Spleen (tissue), 11 donors: ENCODE measurements around the gene ABCA4. TPM values are rescaled to one million over a fixed set of nuclear protein-coding genes. Genes with fewer than 3 reads are reported as not detected.

Experiments used
- DNase-seq: peaks from one replicate; pipeline ENCODE4 v3.0.0-alpha.2; 2020
- H3K27ac ChIP-seq, 8 donors: fragments of 200-600 bp; sonication (generic) in 7 of 8; 1 replicate in 4 of 8; 2 replicates in 4 of 8; pipeline versions ENCODE4 v1.5.0 to v1.8.0; 2016 to 2021; ENCODE audit warnings: inconsistent platforms in 4 of 8, mild to moderate bottlenecking in 4 of 8, moderate library complexity in 1 of 8
- H3K27me3 ChIP-seq, 7 donors: fragments of 200-600 bp; sonication (generic) in 6 of 7; replicated peaks in 1 of 7; 1 replicate in 4 of 7; 2 replicates in 3 of 7; pipeline versions ENCODE4 v1.5.0 to v1.8.0; 2016 to 2021; ENCODE audit warnings: inconsistent platforms in 3 of 7, mild to moderate bottlenecking in 1 of 7
- H3K36me3 ChIP-seq, 6 donors: fragments of 200-600 bp; sonication (generic) in 5 of 6; 1 replicate in 4 of 6; 2 replicates in 2 of 6; pipeline versions ENCODE4 v1.5.0 to v1.8.0; 2016 to 2021; ENCODE audit warnings: inconsistent platforms in 2 of 6
- H3K4me1 ChIP-seq, 6 donors: fragments of 200-600 bp; sonication (generic) in 5 of 6; 1 replicate in 3 of 6; 2 replicates in 3 of 6; pipeline versions ENCODE4 v1.5.0 to v1.8.0; 2016 to 2021; ENCODE audit warnings: inconsistent platforms in 3 of 6
- H3K4me3 ChIP-seq, 8 donors: fragments of 200-600 bp; sonication (generic) in 7 of 8; 1 replicate in 4 of 8; 2 replicates in 4 of 8; pipeline versions ENCODE4 v1.5.0 to v1.8.0; 2016 to 2021; ENCODE audit warnings: inconsistent platforms in 4 of 8, mild to moderate bottlenecking in 4 of 8, moderate library complexity in 2 of 8
- H3K9me3 ChIP-seq, 8 donors: fragments of 200-600 bp; sonication (generic) in 7 of 8; 1 replicate in 4 of 8; 2 replicates in 4 of 8; pipeline versions ENCODE4 v1.5.0 to v1.8.0; 2016 to 2021; ENCODE audit warnings: inconsistent platforms in 4 of 8
- POLR2A ChIP-seq, 3 donors: fragments of 450-650 bp; IDR thresholded peaks; one replicate each; pipeline ENCODE4 v1.5.1; 2017; ENCODE audit warnings: antibody characterized with exemption in 3 of 3, mild to moderate bottlenecking in 1 of 3
- POLR2AphosphoS5 ChIP-seq, 3 donors: sonication (generic); formaldehyde crosslinking; IDR thresholded peaks; one replicate each; pipeline ENCODE4 v1.5.1; 2017; ENCODE audit warnings: antibody characterized with exemption in 3 of 3
- WGBS, 5 donors: extraction: QIAGEN DNeasy Blood & Tissue Kit in 3 of 5; methylation state at CpG; one replicate each; pipeline versions ENCODE4 v1.1.5 to v1.1.7; 2013 to 2018; 5-methylcytosine and 5-hydroxymethylcytosine counted together
- intact Hi-C: fragments of 100-400 bp; cut with DNase I; formaldehyde crosslinking; loops from one replicate; pipeline ENCODE4 v1.15.0; 2023; ENCODE audit warnings: low total_unique reads
- polyA plus RNA-seq, 3 donors: library from polyadenylated mRNA; stranded (reverse); fragments of 200-250 nt; gene quantifications; one replicate each; pipeline ENCODE4 v1.2.1, GENCODE V29; 2013
- total RNA-seq, 7 donors: library from RNA; depleted of rRNA in 3 of 7; stranded (reverse); fragments of >200 nt in 3 of 7; fragmentation: NEBNext Ultra II Directional in 4 of 7; extraction: Animal tissue kit (Norgen Biotek cat#: 25700) in 4 of 7; gene quantifications; one replicate each; pipeline versions ENCODE4 v1.1.0 to v1.2.1, GENCODE V29; 2016 to 2021
- TF ChIP-seq, protein P1 (sequence below), 11 experiments: fragments of 200-600 bp in 7 of 11; fragments of 450-650 bp in 4 of 11; sonication (generic) in 4 of 11; IDR thresholded peaks in 8 of 11; conservative IDR thresholded peaks in 3 of 11; 1 replicate in 7 of 11; 2 replicates in 4 of 11; pipeline versions ENCODE4 v1.4.0 to v1.8.0; 2016 to 2021; ENCODE audit warnings: antibody characterized with exemption in 11 of 11, inconsistent platforms in 4 of 11, mild to moderate bottlenecking in 1 of 11
- donor health status: healthy with polysubstance abuse.
- donor health status: DM: no; HTN: no; CAD: no; lungs with moderate emphysema.
- donor health status: DM: no; HTN: no; CAD: no.
- donor health status: Bipolar disorder and iron deficiency.
- donor health status: healthy.
- donor health status: DM: no; HTN: no; CAD: no.
- donor health status: DM: yes; HTN: yes; CAD: no.

The ABCA4 gene
- total and polyA plus RNA-seq, 10 donors, result 0.04 to 0.64 (median 0.24) TPM

DNA sequence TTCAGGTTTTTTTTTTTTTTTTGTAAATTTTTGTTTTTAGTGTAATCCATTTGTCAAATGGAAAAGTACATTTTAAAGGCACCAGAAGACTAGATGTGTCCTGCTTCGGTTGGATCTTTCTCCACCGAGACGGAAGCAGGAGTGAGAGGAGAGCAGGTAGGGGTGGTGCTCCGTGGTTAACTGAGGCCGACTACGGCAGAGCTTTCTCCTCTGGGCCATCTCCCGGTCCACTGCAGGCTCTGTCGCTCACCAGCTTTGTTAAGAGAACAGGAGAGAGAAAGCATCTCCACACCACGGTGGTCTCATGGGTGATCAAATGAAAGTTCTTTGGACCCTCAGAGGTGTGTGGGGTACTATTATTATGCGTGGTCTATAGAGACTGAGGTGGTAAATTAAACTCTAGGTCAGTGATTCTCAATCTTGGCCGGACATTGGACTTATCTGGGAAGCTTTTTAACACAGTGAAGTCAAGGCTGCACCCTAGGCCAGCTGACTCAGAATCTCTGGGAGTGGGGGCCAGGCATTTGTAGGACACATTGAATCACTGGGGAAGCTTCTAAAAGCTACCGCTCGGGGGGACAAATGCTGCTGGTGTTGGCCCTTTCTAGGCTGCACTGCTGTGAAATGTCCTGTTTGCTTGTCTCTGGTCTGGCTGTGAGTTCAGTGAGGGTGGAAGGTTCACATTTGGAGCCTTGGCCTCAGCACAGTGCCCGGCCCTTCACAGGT, 25.0 kb downstream of the ABCA4 start:
- peaks cover 18 to 51% (median 33%) of the 10 kb centered on the region in 6 donors for H3K4me1 ChIP-seq
- H3K4me3 ChIP-seq, result no peak overlapping the region
- H3K27ac ChIP-seq, result peak overlapping the region in 7 of 8 donors; percentile 29 to 78 (median 74)
- no peaks in the 10 kb centered on the region for H3K36me3 ChIP-seq
- intact Hi-C loops, result no loop called here
- peaks cover 0 to 10% (median 0%) of the 10 kb centered on the region in 7 donors for H3K27me3 ChIP-seq
- no peak for TF ChIP-seq POLR2A (IDR thresholded peaks at IDR 0.05)
- TF ChIP-seq, protein P1, sequence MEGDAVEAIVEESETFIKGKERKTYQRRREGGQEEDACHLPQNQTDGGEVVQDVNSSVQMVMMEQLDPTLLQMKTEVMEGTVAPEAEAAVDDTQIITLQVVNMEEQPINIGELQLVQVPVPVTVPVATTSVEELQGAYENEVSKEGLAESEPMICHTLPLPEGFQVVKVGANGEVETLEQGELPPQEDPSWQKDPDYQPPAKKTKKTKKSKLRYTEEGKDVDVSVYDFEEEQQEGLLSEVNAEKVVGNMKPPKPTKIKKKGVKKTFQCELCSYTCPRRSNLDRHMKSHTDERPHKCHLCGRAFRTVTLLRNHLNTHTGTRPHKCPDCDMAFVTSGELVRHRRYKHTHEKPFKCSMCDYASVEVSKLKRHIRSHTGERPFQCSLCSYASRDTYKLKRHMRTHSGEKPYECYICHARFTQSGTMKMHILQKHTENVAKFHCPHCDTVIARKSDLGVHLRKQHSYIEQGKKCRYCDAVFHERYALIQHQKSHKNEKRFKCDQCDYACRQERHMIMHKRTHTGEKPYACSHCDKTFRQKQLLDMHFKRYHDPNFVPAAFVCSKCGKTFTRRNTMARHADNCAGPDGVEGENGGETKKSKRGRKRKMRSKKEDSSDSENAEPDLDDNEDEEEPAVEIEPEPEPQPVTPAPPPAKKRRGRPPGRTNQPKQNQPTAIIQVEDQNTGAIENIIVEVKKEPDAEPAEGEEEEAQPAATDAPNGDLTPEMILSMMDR (IDR thresholded peaks at IDR 0.05 in 8 of 11, conservative IDR thresholded peaks at IDR 0.05 in 3 of 11), result no peak
- no peak for TF ChIP-seq POLR2AphosphoS5 (IDR thresholded peaks at IDR 0.05)
- DNase-seq, result no peak
- 80 to 90% (median 90%) methylated on average over 14 of the region's 14 CpGs for WGBS, 5 donors
- H3K9me3 ChIP-seq, result no peaks in the 10 kb centered on the region

DNA sequence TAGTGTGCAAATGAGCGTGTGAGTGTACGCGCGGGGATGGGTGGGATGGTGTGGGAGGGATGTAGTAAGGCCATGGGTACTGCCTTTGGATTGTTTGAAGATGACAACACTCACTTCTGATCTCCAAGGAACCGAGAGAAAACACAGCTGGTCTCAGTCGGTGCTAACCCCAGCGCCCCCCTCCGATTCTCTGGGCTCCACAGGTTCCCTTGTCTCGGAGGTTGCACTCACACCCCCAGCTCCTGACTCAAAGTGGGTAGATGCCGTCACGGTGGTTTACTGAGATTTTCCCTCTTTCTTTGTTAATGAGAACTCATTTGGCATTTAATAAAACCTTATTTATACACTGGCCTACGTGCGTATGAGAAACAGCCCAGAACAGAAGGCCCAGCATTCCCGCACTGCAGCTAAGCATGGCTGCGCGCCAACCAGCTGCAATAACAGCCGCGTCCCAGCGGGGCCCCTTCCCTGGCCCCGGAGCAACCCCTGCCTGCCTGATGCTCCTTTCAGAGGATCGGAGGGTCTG, 25.8 kb downstream of the ABCA4 start:
- TF ChIP-seq, protein P1 (IDR thresholded peaks at IDR 0.05 in 8 of 11, conservative IDR thresholded peaks at IDR 0.05 in 3 of 11), result no peak
- no peak for TF ChIP-seq POLR2A (IDR thresholded peaks at IDR 0.05)
- TF ChIP-seq POLR2AphosphoS5 (IDR thresholded peaks at IDR 0.05), result no peak
- Histone ChIP-seq H3K9me3 (no peaks in the 10 kb centered on the region), H3K4me1 (peaks cover 18 to 53% (median 33%) of the 10 kb centered on the region in 6 donors), H3K27me3 (peaks cover 0 to 12% (median 0%) of the 10 kb centered on the region in 7 donors), H3K27ac (peak overlapping the region in 7 of 8 donors; percentile 29 to 78 (median 74)), H3K4me3 (no peak overlapping the region), H3K36me3 (no peaks in the 10 kb centered on the region)
- 70 to 85% (median 81%) methylated on average over 18 to 21 of the region's 21 CpGs for WGBS, 5 donors
- no peak for DNase-seq
- intact Hi-C loops, result no loop called here

DNA sequence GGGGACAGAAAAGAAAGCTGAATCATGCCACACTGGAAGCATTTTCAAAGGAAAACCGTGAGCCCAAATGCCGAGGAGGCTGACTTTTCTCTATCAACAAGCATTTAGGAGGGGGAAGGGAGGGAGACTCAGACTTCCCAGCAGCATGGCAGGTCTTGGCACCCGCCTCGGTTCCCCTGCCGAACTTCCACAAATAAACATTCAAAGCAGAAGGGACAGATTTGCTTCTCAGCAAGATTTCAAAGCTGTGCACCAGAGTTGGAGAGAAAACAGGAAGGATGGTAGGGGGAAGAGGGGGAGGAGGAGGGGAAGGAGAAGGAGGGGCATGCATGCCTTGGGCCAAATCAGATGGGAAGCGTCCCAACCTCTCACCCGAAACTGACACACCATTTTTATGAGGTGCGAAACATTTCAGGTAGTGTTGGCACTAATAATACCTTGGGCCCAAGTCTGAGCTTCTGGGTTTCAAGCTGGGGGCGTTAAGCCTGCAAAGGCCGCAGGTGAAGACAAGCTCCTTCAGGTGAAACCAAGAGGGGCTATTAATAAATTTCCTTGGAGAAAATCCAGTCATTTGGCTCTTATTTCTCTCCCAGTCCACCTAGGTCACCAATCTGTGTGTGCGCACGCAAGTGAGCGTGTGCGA, 26.4 kb downstream of the ABCA4 start:
- DNase-seq, result no peak
- H3K27ac ChIP-seq, result peak overlapping the region in 7 of 8 donors; percentile 58 to 78 (median 76)
- H3K36me3 ChIP-seq, result no peaks in the 10 kb centered on the region
- no peak overlapping the region for H3K4me3 ChIP-seq
- peaks cover 18 to 53% (median 33%) of the 10 kb centered on the region in 6 donors for H3K4me1 ChIP-seq
- H3K9me3 ChIP-seq, result no peaks in the 10 kb centered on the region
- WGBS, 5 donors, result 43 to 49% (median 47%) methylated on average over 14 of the region's 14 CpGs
- H3K27me3 ChIP-seq, result peaks cover 0 to 12% (median 0%) of the 10 kb centered on the region in 7 donors
- TF ChIP-seq POLR2A (IDR thresholded peaks at IDR 0.05) (no peak), POLR2AphosphoS5 (IDR thresholded peaks at IDR 0.05) (no peak)
- TF ChIP-seq, protein P1 (IDR thresholded peaks at IDR 0.05 in 8 of 11, conservative IDR thresholded peaks at IDR 0.05 in 3 of 11), result no peak
- intact Hi-C loops, result no loop called here

DNA sequence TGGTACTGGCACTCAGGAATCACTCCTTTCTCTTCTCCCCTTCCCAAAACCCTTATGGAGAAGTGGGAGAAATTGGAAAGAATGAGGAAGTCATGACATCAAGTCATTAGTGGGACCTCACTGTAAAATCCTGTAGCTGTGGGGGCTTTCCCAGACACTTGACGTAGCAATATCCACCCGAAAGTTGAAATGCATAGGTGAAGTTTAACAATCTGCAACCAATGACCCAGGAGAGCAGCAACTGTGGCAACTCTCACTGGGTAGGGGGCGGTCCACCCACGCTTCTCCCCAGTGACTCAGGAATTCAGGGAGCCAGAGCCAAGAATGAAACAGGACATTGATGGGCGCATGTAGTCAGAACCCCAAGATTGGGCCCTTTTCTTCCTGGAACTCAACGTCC, 27.0 kb downstream of the ABCA4 start:
- H3K27ac ChIP-seq, result peak overlapping the region in 7 of 8 donors; percentile 58 to 78 (median 76)
- peaks cover 18 to 53% (median 33%) of the 10 kb centered on the region in 6 donors for H3K4me1 ChIP-seq

More for the DNA sequence above, 27.0 kb downstream of the ABCA4 start:
- no peak for TF ChIP-seq POLR2A (IDR thresholded peaks at IDR 0.05)
- TF ChIP-seq, protein P1 (IDR thresholded peaks at IDR 0.05 in 8 of 11, conservative IDR thresholded peaks at IDR 0.05 in 3 of 11), result no peak
- TF ChIP-seq POLR2AphosphoS5 (IDR thresholded peaks at IDR 0.05), result no peak
- Histone ChIP-seq H3K4me3 (no peak overlapping the region), H3K36me3 (no peaks in the 10 kb centered on the region), H3K27me3 (peaks cover 0 to 12% (median 0%) of the 10 kb centered on the region in 7 donors), H3K9me3 (no peaks in the 10 kb centered on the region)
- DNase-seq, result no peak
- WGBS, 5 donors, result 46 to 71% (median 57%) methylated on average over 6 of the region's 6 CpGs
- intact Hi-C loops, result no loop called here
